Measurements from ENCODE around the gene TBCA. TPM values are rescaled to one million over a fixed set of nuclear protein-coding genes. Genes with fewer than 3 reads are reported as not detected.

Gene TBCA
- total and polyA plus RNA-seq, 12 donors = 184 to 595 (median 288) TPM

- Histone ChIP-seq H3K27ac (peak overlapping the region in 2 of 5 donors; percentile 42 to 44), H3K4me1 (replicated peaks in 1 of 2) (peaks cover 6 to 22% of the 10 kb centered on the region in 2 donors), H3K9me3 (replicated peaks in 1 of 3) (no peaks in the 10 kb centered on the region), H3K36me3 (replicated peaks in 1 of 2) (no peaks in the 10 kb centered on the region), H3K27me3 (no peaks in the 10 kb centered on the region), H3K4me3 (peak overlapping the region in 1 of 4 donors; percentile 20)
- intact Hi-C loops (cut with DNase I) = no loop called here
- TF ChIP-seq, protein P1, sequence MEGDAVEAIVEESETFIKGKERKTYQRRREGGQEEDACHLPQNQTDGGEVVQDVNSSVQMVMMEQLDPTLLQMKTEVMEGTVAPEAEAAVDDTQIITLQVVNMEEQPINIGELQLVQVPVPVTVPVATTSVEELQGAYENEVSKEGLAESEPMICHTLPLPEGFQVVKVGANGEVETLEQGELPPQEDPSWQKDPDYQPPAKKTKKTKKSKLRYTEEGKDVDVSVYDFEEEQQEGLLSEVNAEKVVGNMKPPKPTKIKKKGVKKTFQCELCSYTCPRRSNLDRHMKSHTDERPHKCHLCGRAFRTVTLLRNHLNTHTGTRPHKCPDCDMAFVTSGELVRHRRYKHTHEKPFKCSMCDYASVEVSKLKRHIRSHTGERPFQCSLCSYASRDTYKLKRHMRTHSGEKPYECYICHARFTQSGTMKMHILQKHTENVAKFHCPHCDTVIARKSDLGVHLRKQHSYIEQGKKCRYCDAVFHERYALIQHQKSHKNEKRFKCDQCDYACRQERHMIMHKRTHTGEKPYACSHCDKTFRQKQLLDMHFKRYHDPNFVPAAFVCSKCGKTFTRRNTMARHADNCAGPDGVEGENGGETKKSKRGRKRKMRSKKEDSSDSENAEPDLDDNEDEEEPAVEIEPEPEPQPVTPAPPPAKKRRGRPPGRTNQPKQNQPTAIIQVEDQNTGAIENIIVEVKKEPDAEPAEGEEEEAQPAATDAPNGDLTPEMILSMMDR (IDR thresholded peaks at IDR 0.05) = no peak
- TF ChIP-seq POLR2A (IDR thresholded peaks at IDR 0.05) = no peak
- DNase-seq = no peak
- WGBS, 4 donors = 44 to 53% (median 46%) methylated on average over 7 of the region's 7 CpGs
Measured at GRCh38 chr5:77725616-77726015, 50.5 kb downstream of the TBCA start.

GRCh38 chr5:77724934-77725333 lies 51.2 kb downstream of the TBCA start:
- intact Hi-C loops (cut with DNase I) = no loop called here
- no peak for TF ChIP-seq POLR2A (IDR thresholded peaks at IDR 0.05)
- TF ChIP-seq, protein P1 (IDR thresholded peaks at IDR 0.05) = no peak
- Histone ChIP-seq H3K27ac (peak overlapping the region in 1 of 5 donors; percentile 44), H3K27me3 (no peaks in the 10 kb centered on the region), H3K4me1 (replicated peaks in 1 of 2) (peaks cover 6 to 22% of the 10 kb centered on the region in 2 donors), H3K4me3 (no peak overlapping the region), H3K36me3 (replicated peaks in 1 of 2) (no peaks in the 10 kb centered on the region), H3K9me3 (replicated peaks in 1 of 3) (no peaks in the 10 kb centered on the region)
- DNase-seq = no peak
- WGBS, 4 donors = 60 to 76% (median 67%) methylated on average over 5 of the region's 5 CpGs

GRCh38 chr5:77719666-77720363 lies 56.3 kb downstream of the TBCA start:
- H3K9me3 ChIP-seq (replicated peaks in 1 of 3) = no peaks in the 10 kb centered on the region
- no peaks in the 10 kb centered on the region for H3K27me3 ChIP-seq
- intact Hi-C loops (cut with DNase I) = no loop called here
- peaks cover 0 to 6% of the 10 kb centered on the region in 2 donors for H3K4me1 ChIP-seq (replicated peaks in 1 of 2)
- H3K4me3 ChIP-seq = no peak overlapping the region
- no peak for TF ChIP-seq POLR2A (IDR thresholded peaks at IDR 0.05)
- TF ChIP-seq, protein P1 (IDR thresholded peaks at IDR 0.05) = no peak
- no peak for DNase-seq
- H3K36me3 ChIP-seq (replicated peaks in 1 of 2) = no peaks in the 10 kb centered on the region
- 85 to 93% (median 86%) methylated on average over 3 of the region's 3 CpGs for WGBS, 4 donors
- H3K27ac ChIP-seq = no peak overlapping the region

GRCh38 chr5:77718934-77719610 lies 57.1 kb downstream of the TBCA start:
- no peaks in the 10 kb centered on the region for H3K27me3 ChIP-seq
- H3K4me1 ChIP-seq (replicated peaks in 1 of 2) = no peaks in the 10 kb centered on the region
- no peaks in the 10 kb centered on the region for H3K9me3 ChIP-seq (replicated peaks in 1 of 3)
- no peak overlapping the region for H3K27ac ChIP-seq
- DNase-seq = no peak
- no peak for TF ChIP-seq POLR2A (IDR thresholded peaks at IDR 0.05)
- TF ChIP-seq, protein P1 (IDR thresholded peaks at IDR 0.05) = no peak
- no peak overlapping the region for H3K4me3 ChIP-seq
- intact Hi-C loops (cut with DNase I) = no loop called here
- H3K36me3 ChIP-seq (replicated peaks in 1 of 2) = no peaks in the 10 kb centered on the region
- WGBS, 4 donors = 85 to 90% (median 86%) methylated on average over 6 of the region's 6 CpGs

Measured in adrenal gland (tissue), 12 donors.